ENCODE measurements around the gene ARNT2.

Gene ARNT2

GRCh38 chr15:80604583-80605575, 200.7 kb downstream of the ARNT2 start:
- DNase-seq, result no peak

DNA sequence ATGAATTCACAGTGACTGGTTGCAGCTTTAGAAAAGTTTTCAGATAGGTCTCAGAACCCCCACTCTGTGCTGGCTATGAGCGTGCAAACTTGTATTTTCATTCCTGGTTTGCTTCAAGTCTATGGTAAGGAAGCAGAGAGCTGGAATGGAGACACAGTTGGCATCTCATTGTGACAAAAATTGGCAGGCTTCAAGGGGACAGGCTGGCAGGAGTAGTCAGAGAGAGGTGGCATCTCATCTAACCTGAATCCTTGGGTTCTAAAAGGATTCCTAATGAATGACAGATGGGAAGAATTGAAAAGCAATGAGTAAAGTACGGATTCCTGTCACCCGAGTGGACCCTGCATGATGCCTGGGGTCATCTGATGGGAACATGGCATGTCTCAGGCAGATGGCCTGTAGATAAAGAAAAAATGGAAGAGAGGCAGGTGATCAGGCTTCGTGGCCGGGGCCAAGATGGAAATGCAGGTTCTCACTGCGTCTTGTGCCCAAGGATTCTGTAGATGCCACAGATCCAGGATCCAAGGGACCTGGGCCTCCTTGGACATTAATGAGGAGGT, 201.5 kb downstream of the ARNT2 start:
- DNase-seq, result no peak

DNA sequence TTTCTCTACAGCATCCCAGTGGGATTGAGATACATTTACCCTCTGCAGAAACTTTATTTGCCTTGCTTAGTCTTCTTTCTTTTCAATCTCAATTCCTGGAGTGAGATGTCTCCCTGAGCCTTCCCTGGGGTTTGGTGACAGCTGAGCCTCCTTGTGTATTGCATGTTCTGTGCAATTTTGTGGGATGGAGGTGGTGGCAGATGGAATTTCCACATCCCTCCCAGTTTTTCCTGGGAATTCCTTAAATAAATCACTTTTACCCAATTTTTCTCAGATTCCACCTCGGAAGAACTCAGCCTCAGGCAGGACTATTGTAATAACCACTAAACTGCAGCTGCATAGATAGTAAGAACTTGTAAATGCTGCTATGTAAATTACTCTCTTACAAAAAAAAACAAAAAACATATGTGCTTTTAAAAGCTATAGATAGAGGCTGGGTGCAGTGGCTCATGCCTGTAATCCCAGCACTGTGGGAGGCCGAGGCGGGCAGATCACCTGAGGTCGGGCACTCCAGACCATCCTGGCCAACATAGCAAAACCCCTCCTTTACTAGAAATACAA, 202.4 kb downstream of the ARNT2 start:
- no peak for DNase-seq

GRCh38 chr15:80607287-80607980, 203.3 kb downstream of the ARNT2 start:
- no peak for DNase-seq

GRCh38 chr15:80608688-80609087, 204.5 kb downstream of the ARNT2 start:
- DNase-seq, result no peak

GRCh38 chr15:80609091-80609490, 204.9 kb downstream of the ARNT2 start:
- no peak for DNase-seq

GRCh38 chr15:80609512-80609946, 205.3 kb downstream of the ARNT2 start:
- no peak for DNase-seq

DNA sequence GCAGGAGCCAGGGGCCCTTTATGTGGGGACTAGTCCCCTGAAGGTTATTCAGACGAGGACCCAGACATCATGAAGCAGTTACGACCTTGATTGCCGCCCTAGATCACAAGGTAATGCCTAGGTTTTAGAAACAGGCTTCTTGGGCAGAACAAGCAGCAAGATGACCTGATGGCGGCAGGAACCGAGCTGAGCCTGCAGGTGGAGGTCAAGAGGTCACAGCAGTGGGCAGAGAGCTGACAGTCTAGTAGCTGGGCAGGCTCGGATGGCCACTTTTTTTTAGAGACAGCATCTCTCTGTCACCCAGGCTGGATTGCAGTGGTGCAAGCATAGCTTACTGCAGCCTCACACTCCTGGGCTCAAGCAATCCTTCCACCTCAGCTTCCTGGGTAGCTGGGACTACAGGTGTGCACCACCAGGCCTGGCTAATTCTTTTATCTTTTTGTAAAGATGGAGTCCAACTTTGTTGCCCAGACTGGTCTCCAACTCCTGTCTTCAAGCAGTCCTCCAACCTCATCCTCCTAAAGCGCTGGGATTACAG, 207.4 kb downstream of the ARNT2 start:
- DNase-seq, result no peak

GRCh38 chr15:80612118-80612823, 208.1 kb downstream of the ARNT2 start:
- no peak for DNase-seq

DNA sequence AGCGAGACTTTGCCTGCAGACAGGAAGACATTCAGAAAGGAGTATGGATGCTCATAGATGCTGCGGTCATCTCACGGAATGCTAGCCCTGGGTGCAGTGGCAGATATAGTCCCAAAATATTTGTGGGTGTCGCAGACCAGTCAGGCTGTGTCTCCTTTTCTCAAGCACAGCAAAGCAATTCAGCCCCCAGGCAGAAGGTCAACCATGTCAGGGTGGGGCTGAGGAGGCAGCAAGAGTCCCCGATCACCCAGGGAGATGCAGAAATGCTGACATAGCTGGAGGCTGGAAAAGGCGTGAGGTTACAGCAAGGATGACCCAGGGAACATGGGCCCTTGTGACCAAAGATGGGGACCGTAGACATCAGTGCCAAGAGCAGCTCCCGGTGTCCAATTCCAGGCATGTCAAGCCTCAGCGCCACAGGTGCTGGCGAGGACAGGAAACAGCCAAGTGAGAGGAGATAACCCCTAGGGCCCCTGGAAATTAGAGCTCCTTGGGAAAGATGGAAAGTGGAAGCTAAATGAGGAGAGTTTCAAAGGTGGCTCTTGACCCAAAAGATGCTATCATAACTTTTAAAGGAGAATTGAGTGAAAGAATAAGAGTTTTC, 209.7 kb downstream of the ARNT2 start:
- no peak for DNase-seq

- DNase-seq, result no peak
Measured at GRCh38 chr15:80614711-80615360, 210.7 kb downstream of the ARNT2 start.

GRCh38 chr15:80615361-80615736, 211.2 kb downstream of the ARNT2 start:
- DNase-seq, result no peak

DNA sequence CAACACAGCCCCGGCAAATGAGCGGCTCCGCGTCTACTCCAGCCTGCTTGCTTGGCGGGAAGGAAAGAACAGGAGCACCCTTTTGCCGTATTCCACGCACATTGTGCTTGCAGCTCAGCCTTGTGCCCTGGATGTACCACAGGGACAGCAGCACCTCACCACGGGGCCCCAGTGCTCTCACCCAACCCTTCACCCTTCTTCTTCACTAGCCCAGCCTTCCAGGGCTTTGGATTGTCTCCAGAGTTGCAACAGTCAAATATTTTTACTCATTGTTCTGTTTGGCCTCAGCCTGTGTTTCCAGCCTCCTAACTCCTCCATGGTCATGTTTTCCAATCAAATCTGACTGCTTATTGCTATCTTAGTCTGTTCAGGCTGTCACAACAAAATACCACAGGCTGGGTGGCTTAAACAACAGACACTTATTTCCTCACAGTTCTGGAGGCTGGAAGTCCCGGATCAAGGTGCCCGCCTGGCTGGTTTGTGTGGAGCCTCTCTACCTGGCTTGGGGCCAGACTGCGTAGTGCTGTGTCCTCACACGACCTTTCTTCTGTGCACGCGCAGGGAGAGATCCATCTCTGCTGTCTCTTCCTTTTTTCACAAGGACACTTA, 211.7 kb downstream of the ARNT2 start:
- no peak for DNase-seq

- no peak for DNase-seq
Measured at GRCh38 chr15:80618685-80619400, 214.7 kb downstream of the ARNT2 start.

DNA sequence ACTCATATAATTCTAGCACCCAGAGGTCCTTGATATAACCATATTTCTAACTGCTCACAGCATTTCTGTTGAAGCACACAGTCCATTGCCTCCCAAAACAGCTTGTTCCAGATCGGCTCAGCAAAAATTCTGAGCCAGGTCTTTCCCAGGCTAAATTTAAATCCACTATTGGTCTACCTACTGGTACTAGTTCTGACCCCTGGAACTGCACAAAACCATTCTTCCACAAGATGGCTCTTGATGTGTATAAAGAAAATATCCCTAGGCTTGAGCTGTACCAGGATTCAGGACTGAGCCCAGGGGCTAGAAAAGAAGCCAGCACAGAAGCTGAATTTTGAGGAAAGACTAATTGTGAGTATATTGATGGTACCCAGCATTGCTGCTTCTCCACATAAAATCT, 215.5 kb downstream of the ARNT2 start:
- no peak for DNase-seq

GRCh38 chr15:80620141-80620540, 216.0 kb downstream of the ARNT2 start:
- DNase-seq, result no peak

GRCh38 chr15:80620931-80621330, 216.7 kb downstream of the ARNT2 start:
- DNase-seq, result no peak

DNA sequence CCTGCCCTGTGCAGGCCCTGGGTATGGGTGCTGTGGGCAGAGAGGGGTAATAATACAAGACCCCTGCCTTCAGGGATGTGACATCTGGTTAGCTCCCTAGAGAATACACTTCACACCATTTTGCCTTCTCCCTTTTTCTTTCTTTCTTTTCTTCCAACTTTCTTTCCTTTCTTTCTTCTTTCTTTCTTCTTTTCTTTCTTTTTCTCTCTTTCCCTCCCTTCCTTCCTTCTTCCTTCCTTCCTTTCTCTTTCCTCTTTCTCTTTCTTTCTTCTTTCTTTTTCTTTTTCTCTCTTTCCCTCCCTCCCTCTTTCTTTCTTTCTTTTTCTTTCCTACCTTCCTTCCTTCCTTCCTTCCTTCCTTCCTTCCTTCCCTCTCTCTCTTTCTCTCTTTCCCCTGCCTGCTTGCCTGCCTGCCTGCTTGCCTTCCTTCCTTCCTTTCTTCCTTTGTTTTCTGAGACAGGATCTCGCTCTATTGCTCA, 222.5 kb downstream of the ARNT2 start:
- DNase-seq, result no peak

GRCh38 chr15:80629355-80629754, 225.2 kb downstream of the ARNT2 start:
- no peak for DNase-seq

DNA sequence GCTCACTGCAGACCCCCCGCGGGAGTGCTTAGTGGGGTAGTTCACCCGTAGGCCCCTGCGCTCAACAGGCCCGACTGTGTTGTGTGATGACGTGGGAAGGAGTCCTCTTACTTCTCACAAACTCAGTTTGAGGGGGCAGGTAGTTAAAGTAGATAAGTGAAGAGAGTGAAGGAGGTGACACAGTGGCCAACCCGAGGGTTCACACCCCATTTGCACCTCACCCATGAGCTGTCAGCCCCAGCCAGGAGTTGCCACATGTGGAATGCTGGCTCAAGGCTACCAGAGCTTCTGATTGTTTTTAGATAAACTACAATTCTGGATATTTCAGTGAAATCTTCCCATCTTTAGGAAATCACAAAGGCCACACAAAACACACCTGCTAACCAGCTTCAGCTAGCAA, 226.8 kb downstream of the ARNT2 start:
- DNase-seq, result no peak
